Adrenal gland (tissue), 5 donors: ENCODE data around the gene RBM33.

Experiments
- CTCF ChIP-seq, 6 experiments: fragments of 450-650 bp in 4 of 6; fragments of 200-600 bp in 2 of 6; sonication (generic) in 1 of 6; IDR thresholded peaks; 1 replicate in 5 of 6; 2 replicates in 1 of 6; pipeline versions ENCODE4 v1.5.1 to v1.8.0; 2016 to 2021; ENCODE audit warnings: antibody characterized with exemption in 6 of 6, mild to moderate bottlenecking in 2 of 6, moderate library complexity in 1 of 6
- POLR2A ChIP-seq, 2 donors: fragments of 450-650 bp; IDR thresholded peaks; one replicate each; pipeline ENCODE4 v1.6.1; 2017; ENCODE audit warnings: antibody characterized with exemption in 2 of 2, mild to moderate bottlenecking in 2 of 2, moderate library complexity in 1 of 2
- donor health status: DM: no; HTN: no; CAD: no.

GRCh38 chr7:155667241-155667829, 22.9 kb downstream of the RBM33 start:
- TF ChIP-seq CTCF (IDR thresholded peaks at IDR 0.05), result no peak
- no peak for TF ChIP-seq POLR2A (IDR thresholded peaks at IDR 0.05)
